Body of pancreas (tissue), 4 donors: ENCODE data around the gene JAG2. TPM values are rescaled to one million over a fixed set of nuclear protein-coding genes. Genes with fewer than 3 reads are reported as not detected.

Source experiments
- ATAC-seq: fragments of 150-250 bp; one replicate; pipeline ENCODE4 v1.9.1; 2016
- DNase-seq, 4 donors: peaks; one replicate each; pipeline ENCODE4 v3.0.0-alpha.2; 2019
- H3K27ac ChIP-seq, 4 donors: fragments of 200-600 bp; sonication (generic); 1 replicate in 3 of 4; 2 replicates in 1 of 4; pipeline versions ENCODE4 v1.5.1 to v1.6.1; 2016 to 2019; ENCODE audit warnings: mild to moderate bottlenecking in 1 of 4, mixed read lengths in 1 of 4, moderate library complexity in 1 of 4
- H3K27me3 ChIP-seq, 2 donors: fragments of 200-600 bp; sonication (generic); one replicate each; pipeline ENCODE4 v1.6.0; 2016; ENCODE audit warnings: mild to moderate bottlenecking in 1 of 2
- H3K36me3 ChIP-seq, 2 donors: fragments of 200-600 bp; sonication (generic); replicated peaks in 1 of 2; 2 replicates each; pipeline ENCODE4 v1.5.1; 2016; ENCODE audit warnings: low read depth in 2 of 2; ENCODE audit not compliant: insufficient read depth in 1 of 2
- H3K4me1 ChIP-seq: fragments of 200-600 bp; sonication (generic); one replicate; pipeline ENCODE4 v1.6.0; 2016
- H3K4me3 ChIP-seq, 2 donors: fragments of 200-600 bp; sonication (generic); 1 replicate in 1 of 2; 2 replicates in 1 of 2; pipeline ENCODE4 v1.5.1; 2016 to 2019
- H3K9me3 ChIP-seq, 3 donors: fragments of 200-600 bp; sonication (generic); 1 replicate in 2 of 3; 2 replicates in 1 of 3; pipeline ENCODE4 v1.5.1; 2016
- POLR2A ChIP-seq, 3 donors: fragments of 450-650 bp; IDR thresholded peaks; one replicate each; pipeline ENCODE4 v1.6.1; 2016; ENCODE audit warnings: antibody characterized with exemption in 3 of 3, mild to moderate bottlenecking in 2 of 3
- WGBS, 2 donors: methylation state at CpG; one replicate each; pipeline ENCODE4 v1.1.5; 2017; 5-methylcytosine and 5-hydroxymethylcytosine counted together
- intact Hi-C: fragments of 100-400 bp; cut with DNase I; formaldehyde crosslinking; loops from one replicate; pipeline ENCODE4 v1.15.1; 2023
- total RNA-seq, 2 donors: library from RNA; depleted of rRNA; stranded (reverse); fragments of >200 nt; gene quantifications; one replicate each; pipeline ENCODE4 v1.1.0, GENCODE V29; 2016
- TF ChIP-seq, protein P1 (sequence below), 7 experiments: fragments of 450-650 bp in 4 of 7; fragments of 200-600 bp in 3 of 7; sonication (generic) in 3 of 7; IDR thresholded peaks; one replicate each; pipeline ENCODE4 v1.5.1; 2016 to 2019; ENCODE audit warnings: antibody characterized with exemption in 7 of 7

The JAG2 gene
- total RNA-seq, 2 donors from 2014 or later, result 13.5 to 36.3 TPM

DNA sequence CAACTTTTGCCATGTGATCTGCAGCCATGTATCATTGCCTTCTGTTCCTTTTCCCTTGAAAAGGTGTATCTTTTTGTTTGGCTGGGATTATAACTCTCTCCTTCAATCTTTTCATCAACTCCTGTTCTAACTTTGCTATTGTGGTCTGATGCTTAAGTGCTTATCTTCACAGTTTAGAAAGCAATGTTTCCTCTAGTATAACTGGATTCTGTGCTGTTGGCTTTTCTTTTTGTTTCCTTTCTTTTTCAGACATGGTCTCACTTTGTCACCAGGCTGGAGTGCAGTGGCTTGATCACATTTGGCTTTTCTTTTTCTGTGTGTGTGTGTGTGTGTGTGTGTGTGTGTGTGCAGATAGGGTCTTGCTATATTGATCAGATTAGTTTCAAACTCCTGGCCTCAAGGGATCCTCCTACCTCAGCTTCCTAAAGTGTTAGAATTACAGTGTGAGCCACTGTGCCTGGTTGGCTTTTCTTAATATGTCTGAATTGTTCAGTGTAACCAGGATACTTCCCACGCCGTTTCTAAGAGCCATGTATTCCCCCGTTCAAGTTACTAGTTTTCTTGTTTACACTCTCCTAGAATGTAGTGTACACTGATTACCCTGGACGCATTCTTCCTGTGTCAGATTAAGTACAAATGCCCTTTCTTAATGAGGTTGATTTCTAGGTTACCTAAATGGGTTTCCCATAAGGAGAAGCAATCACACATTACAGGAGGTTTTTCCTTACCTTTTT lies 35.5 kb downstream of the JAG2 start:
- H3K27me3 ChIP-seq, result no peaks in the 10 kb centered on the region
- peaks cover 0 to 3% (median 0%) of the 10 kb centered on the region in 3 donors for H3K9me3 ChIP-seq
- WGBS, 2 donors, result 27 to 37% methylated on average over 4 of the region's 4 CpGs
- no peaks in the 10 kb centered on the region for H3K4me1 ChIP-seq
- no peak for TF ChIP-seq POLR2A (IDR thresholded peaks at IDR 0.05)
- TF ChIP-seq, protein P1, sequence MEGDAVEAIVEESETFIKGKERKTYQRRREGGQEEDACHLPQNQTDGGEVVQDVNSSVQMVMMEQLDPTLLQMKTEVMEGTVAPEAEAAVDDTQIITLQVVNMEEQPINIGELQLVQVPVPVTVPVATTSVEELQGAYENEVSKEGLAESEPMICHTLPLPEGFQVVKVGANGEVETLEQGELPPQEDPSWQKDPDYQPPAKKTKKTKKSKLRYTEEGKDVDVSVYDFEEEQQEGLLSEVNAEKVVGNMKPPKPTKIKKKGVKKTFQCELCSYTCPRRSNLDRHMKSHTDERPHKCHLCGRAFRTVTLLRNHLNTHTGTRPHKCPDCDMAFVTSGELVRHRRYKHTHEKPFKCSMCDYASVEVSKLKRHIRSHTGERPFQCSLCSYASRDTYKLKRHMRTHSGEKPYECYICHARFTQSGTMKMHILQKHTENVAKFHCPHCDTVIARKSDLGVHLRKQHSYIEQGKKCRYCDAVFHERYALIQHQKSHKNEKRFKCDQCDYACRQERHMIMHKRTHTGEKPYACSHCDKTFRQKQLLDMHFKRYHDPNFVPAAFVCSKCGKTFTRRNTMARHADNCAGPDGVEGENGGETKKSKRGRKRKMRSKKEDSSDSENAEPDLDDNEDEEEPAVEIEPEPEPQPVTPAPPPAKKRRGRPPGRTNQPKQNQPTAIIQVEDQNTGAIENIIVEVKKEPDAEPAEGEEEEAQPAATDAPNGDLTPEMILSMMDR (IDR thresholded peaks at IDR 0.05), result no peak
- intact Hi-C loops, result no loop called here
- DNase-seq, result no peak
- ATAC-seq, result no peak
- H3K4me3 ChIP-seq, result no peak overlapping the region
- H3K27ac ChIP-seq, result no peak overlapping the region
- H3K36me3 ChIP-seq, result no peaks in the 10 kb centered on the region

DNA sequence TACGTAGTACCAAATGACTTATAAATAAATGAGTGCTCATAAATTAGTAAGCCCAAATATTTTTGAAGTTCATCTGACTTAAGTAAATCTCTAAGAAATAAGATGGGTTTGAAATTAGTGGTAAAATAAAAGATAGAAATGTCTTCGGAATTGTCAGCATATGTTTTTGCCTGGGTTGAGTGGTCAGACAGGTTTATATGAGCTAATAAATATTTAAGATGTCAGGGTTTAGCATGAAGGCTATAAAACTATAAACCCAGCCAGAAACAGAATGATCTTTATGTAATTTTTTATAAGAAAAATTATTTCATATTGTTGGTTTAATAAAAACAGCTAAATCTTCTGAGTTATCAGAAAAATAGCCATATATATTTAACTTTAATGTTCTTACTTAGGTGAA lies 37.3 kb downstream of the JAG2 start:
- H3K4me1 ChIP-seq, result no peaks in the 10 kb centered on the region
- no peaks in the 10 kb centered on the region for H3K27me3 ChIP-seq
- TF ChIP-seq POLR2A (IDR thresholded peaks at IDR 0.05), result no peak
- TF ChIP-seq, protein P1 (IDR thresholded peaks at IDR 0.05), result no peak
- intact Hi-C loops, result no loop called here
- H3K27ac ChIP-seq, result no peak overlapping the region
- H3K4me3 ChIP-seq, result no peak overlapping the region
- no peak for DNase-seq
- WGBS, 2 donors, result 79% methylated on average over 2 of the region's 2 CpGs
- ATAC-seq, result no peak
- H3K36me3 ChIP-seq, result no peaks in the 10 kb centered on the region
- H3K9me3 ChIP-seq, result peaks cover 0 to 3% (median 0%) of the 10 kb centered on the region in 3 donors

DNA sequence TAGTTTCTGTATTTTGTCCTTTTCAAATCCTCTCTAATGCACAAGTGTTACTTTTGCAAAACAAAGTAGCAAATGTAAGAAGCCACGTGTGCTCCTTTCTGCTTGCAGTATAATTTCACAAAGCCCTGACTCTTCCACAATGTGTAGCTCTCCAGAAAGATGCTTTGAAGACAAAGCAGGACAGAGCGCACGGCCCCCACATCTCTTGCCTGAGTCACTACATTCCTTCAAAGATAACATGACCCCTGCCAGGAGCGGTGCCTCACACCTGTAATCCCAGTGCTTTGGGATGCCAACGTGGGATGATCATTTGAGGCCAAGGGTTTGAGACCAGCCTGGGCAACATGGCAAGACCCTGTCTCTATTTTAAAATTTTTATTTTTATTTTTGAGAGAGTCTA lies 40.5 kb downstream of the JAG2 start:
- Histone ChIP-seq H3K36me3 (no peaks in the 10 kb centered on the region), H3K4me3 (no peak overlapping the region), H3K27ac (no peak overlapping the region), H3K27me3 (no peaks in the 10 kb centered on the region), H3K9me3 (peaks cover 0 to 3% (median 0%) of the 10 kb centered on the region in 3 donors), H3K4me1 (no peaks in the 10 kb centered on the region)
- no peak for TF ChIP-seq POLR2A (IDR thresholded peaks at IDR 0.05)
- TF ChIP-seq, protein P1 (IDR thresholded peaks at IDR 0.05), result no peak
- ATAC-seq (no peak), DNase-seq (no peak)
- 47 to 58% methylated on average over 5 of the region's 5 CpGs for WGBS, 2 donors
- intact Hi-C loops, result no loop called here

DNA sequence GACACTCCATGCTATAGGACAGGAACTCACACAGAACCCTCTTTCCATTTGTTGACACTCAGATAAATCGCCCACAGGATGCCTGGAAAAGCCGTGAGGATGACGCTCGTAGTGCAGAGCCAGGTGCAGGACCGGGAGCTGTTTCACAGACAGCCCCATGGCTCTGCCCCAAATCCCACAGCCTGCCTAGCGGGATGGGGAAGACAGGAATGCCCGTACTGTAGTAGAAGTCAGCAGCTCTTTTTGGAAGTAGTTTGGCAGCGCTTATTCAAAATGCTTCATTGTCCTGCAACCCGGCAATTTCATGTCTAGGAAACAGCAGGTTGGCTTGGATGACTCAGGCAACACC lies 41.6 kb downstream of the JAG2 start:
- Histone ChIP-seq H3K4me1 (no peaks in the 10 kb centered on the region), H3K36me3 (no peaks in the 10 kb centered on the region), H3K9me3 (peaks cover 0 to 8% (median 0%) of the 10 kb centered on the region in 3 donors), H3K27ac (no peak overlapping the region), H3K4me3 (no peak overlapping the region), H3K27me3 (no peaks in the 10 kb centered on the region)
- intact Hi-C loops, result no loop called here
- TF ChIP-seq, protein P1 (IDR thresholded peaks at IDR 0.05), result no peak
- TF ChIP-seq POLR2A (IDR thresholded peaks at IDR 0.05), result no peak
- no peak for DNase-seq
- WGBS, 2 donors, result 31 to 38% methylated on average over 9 of the region's 9 CpGs
- ATAC-seq, result no peak
